GM12865 (cell line): ENCODE results near the gene ABCC4.

ENCODE experiments used
- DNase-seq: peaks from one replicate; pipeline ENCODE4 v3.0.0; 2010; ENCODE audit warnings: low read depth
- H3K4me3 ChIP-seq: 2 replicates; pipeline ENCODE4 v1.5.1; 2011; ENCODE audit warnings: mild to moderate bottlenecking, low read depth, low read length, control low read depth
- CTCF ChIP-seq: IDR thresholded peaks from 2 replicates; pipeline ENCODE4 v1.5.1; 2011; ENCODE audit warnings: low read length, control low read depth, low read depth, inconsistent platforms; ENCODE audit not compliant: insufficient read depth; ENCODE audit errors: missing control alignments

Gene ABCC4

GRCh38 chr13:95224064-95224463 lies 77.2 kb downstream of the ABCC4 start:
- TF ChIP-seq CTCF, result no peak
- no peak for DNase-seq

GRCh38 chr13:95222733-95223018 lies 78.6 kb downstream of the ABCC4 start:
- peak; percentile 68 for DNase-seq
- peak; percentile 14 for TF ChIP-seq CTCF
- H3K4me3 ChIP-seq, result peak overlapping the region; percentile 1; the same call in 1 of the 2 replicates

More at GRCh38 chr13:95224064-95224463, 77.2 kb downstream of the ABCC4 start:
- H3K4me3 ChIP-seq, result no peak overlapping the region

GRCh38 chr13:95221971-95222732 lies 79.1 kb downstream of the ABCC4 start:
- DNase-seq, result no peak
- no peak overlapping the region for H3K4me3 ChIP-seq
- TF ChIP-seq CTCF, result no peak

GRCh38 chr13:95220611-95221010 lies 80.6 kb downstream of the ABCC4 start:
- H3K4me3 ChIP-seq, result no peak overlapping the region
- TF ChIP-seq CTCF, result no peak
- DNase-seq, result no peak

- H3K4me3 ChIP-seq, result no peak overlapping the region
- DNase-seq, result no peak
- no peak for TF ChIP-seq CTCF
Measured at GRCh38 chr13:95217920-95218830, 83.1 kb downstream of the ABCC4 start.

- TF ChIP-seq CTCF, result no peak
- no peak overlapping the region for H3K4me3 ChIP-seq
- DNase-seq, result no peak
Measured at GRCh38 chr13:95216182-95216581, 85.1 kb downstream of the ABCC4 start.
